GM12865 (cell line): Measurements from ENCODE around the gene SLC9A9.

Source experiments
- DNase-seq: peaks from one replicate; pipeline ENCODE4 v3.0.0; 2010; ENCODE audit warnings: low read depth
- H3K4me3 ChIP-seq: 2 replicates; pipeline ENCODE4 v1.5.1; 2011; ENCODE audit warnings: mild to moderate bottlenecking, low read depth, low read length, control low read depth
- TF ChIP-seq, protein P1 (sequence below): IDR thresholded peaks from 2 replicates; pipeline ENCODE4 v1.5.1; 2011; ENCODE audit warnings: low read length, control low read depth, low read depth, inconsistent platforms; ENCODE audit not compliant: insufficient read depth; ENCODE audit errors: missing control alignments

The SLC9A9 gene

GRCh38 chr3:143237077-143237627 lies 611.1 kb downstream of the SLC9A9 start:
- TF ChIP-seq, protein P1, sequence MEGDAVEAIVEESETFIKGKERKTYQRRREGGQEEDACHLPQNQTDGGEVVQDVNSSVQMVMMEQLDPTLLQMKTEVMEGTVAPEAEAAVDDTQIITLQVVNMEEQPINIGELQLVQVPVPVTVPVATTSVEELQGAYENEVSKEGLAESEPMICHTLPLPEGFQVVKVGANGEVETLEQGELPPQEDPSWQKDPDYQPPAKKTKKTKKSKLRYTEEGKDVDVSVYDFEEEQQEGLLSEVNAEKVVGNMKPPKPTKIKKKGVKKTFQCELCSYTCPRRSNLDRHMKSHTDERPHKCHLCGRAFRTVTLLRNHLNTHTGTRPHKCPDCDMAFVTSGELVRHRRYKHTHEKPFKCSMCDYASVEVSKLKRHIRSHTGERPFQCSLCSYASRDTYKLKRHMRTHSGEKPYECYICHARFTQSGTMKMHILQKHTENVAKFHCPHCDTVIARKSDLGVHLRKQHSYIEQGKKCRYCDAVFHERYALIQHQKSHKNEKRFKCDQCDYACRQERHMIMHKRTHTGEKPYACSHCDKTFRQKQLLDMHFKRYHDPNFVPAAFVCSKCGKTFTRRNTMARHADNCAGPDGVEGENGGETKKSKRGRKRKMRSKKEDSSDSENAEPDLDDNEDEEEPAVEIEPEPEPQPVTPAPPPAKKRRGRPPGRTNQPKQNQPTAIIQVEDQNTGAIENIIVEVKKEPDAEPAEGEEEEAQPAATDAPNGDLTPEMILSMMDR, result no peak
- no peak overlapping the region for H3K4me3 ChIP-seq
- no peak for DNase-seq

DNA sequence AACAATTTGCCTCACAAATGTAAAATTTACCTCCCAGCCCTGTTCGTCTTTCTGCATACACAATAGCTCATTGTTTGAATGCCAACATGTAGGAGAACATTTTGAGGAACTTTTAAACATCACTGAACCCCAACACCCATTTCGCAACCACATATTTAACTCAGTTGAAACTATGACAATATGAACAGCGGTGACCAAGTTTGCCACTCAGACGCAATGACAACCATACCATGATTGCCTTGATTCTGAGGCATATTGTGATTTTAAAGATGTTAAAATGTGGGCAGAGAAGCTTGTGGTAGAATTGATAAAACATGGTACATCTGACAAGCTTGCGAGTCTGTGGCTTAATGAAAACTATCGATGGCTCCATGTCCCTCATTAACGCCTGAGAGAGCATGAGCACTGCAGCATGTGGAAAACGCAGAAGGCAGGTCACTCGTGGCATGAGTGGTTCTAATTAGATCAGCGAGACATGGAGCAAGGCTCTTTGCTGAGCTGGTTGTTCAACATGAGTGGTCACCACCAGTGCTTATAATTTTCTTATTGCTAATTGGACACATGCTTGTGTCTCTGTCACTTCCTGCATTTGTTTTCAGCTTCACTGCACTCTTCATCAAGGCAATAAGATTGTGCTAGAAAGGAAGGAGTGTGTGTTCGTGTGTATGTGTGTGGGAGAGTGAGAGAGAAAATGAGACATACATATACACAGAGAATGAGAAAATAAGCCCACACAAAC lies 611.9 kb downstream of the SLC9A9 start:
- no peak overlapping the region for H3K4me3 ChIP-seq
- TF ChIP-seq, protein P1, result no peak
- DNase-seq, result peak; percentile 15

DNA sequence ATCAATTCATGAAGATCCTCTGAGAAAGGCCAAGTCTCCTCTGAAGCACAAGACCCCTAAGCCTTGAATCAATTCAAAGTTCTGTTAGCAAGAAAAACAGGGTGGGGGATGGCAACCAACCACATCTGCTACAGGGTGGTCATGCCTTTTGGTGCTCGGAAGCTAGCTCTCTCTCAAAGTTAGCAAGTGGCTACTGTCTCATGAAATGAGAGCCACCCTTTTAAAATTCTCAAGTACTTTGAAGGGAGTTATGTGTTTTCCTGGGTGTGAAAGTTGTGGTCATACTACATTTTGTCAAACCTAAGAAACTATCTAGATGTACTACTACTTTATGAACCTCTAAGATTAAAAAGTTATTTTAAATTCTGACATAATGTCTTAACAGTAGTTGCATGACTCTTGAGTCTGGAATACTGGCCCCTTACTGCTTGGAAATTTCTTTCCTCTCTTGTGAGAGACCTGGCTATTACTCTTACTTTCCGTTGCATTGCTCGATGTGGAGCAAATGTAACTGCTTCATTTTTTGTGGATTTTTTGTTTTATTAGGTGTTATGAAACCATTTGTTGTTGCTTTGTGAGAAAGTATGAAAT lies 612.6 kb downstream of the SLC9A9 start:
- no peak overlapping the region for H3K4me3 ChIP-seq
- DNase-seq, result no peak
- TF ChIP-seq, protein P1, result no peak

DNA sequence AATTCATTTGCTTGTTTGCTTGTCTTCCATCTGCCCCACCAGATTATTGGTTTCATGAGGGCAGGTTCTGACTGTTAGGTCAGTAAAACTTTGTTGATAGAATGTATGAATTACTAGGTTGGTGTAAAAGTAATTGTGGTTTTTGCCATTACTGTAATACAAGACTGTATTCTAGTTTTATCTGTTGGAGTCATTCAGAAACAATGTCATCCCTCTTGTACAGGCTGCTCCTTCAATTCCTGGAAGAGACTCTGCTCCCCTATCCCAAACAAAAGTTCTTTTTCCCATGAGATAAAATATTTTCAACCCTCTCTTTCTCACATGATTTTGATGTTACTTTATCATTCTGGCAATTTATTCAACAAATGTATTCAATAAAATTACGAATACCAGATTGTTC lies 613.7 kb downstream of the SLC9A9 start:
- H3K4me3 ChIP-seq, result no peak overlapping the region
- no peak for DNase-seq
- TF ChIP-seq, protein P1, result no peak

DNA sequence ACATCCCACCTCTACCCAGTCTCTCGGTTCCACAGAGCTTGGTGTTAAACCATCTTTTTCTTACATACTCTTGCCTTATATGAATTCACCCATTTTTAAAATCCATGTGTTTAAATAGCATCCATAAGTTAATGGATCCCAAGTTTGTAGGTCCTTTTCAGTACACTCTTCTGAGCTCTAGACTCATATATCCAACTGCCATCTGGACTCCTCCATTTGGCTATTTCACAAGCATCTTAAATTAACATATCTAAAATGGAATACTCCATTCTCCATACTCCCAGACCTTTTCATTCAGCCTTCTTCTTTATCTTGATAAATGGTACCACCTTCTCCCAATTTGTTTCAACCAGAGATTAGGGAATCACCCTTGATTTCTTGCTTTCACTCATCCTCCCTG lies 615.3 kb downstream of the SLC9A9 start:
- no peak overlapping the region for H3K4me3 ChIP-seq
- DNase-seq, result no peak
- TF ChIP-seq, protein P1, result no peak

GRCh38 chr3:143228405-143228804 lies 619.9 kb downstream of the SLC9A9 start:
- DNase-seq, result no peak
- TF ChIP-seq, protein P1, result no peak
- no peak overlapping the region for H3K4me3 ChIP-seq
